Natural killer cell (primary cell): ENCODE data around the gene CACNA1C. TPM values are rescaled to one million over a fixed set of nuclear protein-coding genes. Genes with fewer than 3 reads are reported as not detected.

ENCODE experiments used
- ATAC-seq, 3 donors: fragments of 150-1000 bp in 2 of 3; fragments of 200-7000 bp in 1 of 3; cut with Tn5 transposase; 1 replicate in 1 of 3; 2 replicates in 2 of 3; pipeline ENCODE4 v1.10.0; 2021; ENCODE audit warnings: mild to moderate bottlenecking in 2 of 3, moderate library complexity in 2 of 3
- DNase-seq, 2 donors: peaks; one replicate each; pipeline versions ENCODE4 v3.0.0 to v3.0.0-alpha.2; 2013 to 2021; ENCODE audit warnings: mixed read lengths in 1 of 2
- H3K27ac ChIP-seq: one replicate; pipeline ENCODE4 v1.5.1; 2013; ENCODE audit warnings: mild to moderate bottlenecking, low read length
- H3K27me3 ChIP-seq: one replicate; pipeline ENCODE4 v1.6.1; 2013; ENCODE audit warnings: low read length; ENCODE audit not compliant: control insufficient read depth, insufficient read depth
- H3K36me3 ChIP-seq: one replicate; pipeline ENCODE4 v1.6.1; 2013; ENCODE audit warnings: low read length; ENCODE audit not compliant: control insufficient read depth, insufficient read depth
- H3K4me1 ChIP-seq: one replicate; pipeline ENCODE4 v1.6.1; 2013; ENCODE audit warnings: low read length; ENCODE audit not compliant: control insufficient read depth, insufficient read depth
- H3K4me3 ChIP-seq: one replicate; pipeline ENCODE4 v1.5.1; 2013; ENCODE audit warnings: low read length
- H3K9me3 ChIP-seq: one replicate; pipeline ENCODE4 v1.6.1; 2013; ENCODE audit warnings: low read length; ENCODE audit not compliant: control insufficient read depth, insufficient read depth
- H3K27ac Mint-ChIP-seq, 2 donors: one replicate each; pipeline ENCODE4 v1.8.0; 2022; ENCODE audit warnings: mild to moderate bottlenecking in 2 of 2, mixed read lengths in 2 of 2, moderate library complexity in 1 of 2
- H3K27me3 Mint-ChIP-seq, 2 donors: one replicate each; pipeline ENCODE4 v1.8.0; 2022; ENCODE audit warnings: low read depth in 2 of 2, mixed read lengths in 2 of 2
- H3K36me3 Mint-ChIP-seq: one replicate; pipeline ENCODE4 v1.8.0; 2022; ENCODE audit warnings: mixed read lengths
- H3K4me1 Mint-ChIP-seq, 2 donors: one replicate each; pipeline ENCODE4 v1.8.0; 2022; ENCODE audit warnings: mixed read lengths in 2 of 2
- H3K4me3 Mint-ChIP-seq: one replicate; pipeline ENCODE4 v1.8.0; 2022; ENCODE audit warnings: mild to moderate bottlenecking, moderate library complexity, mixed read lengths
- H3K9me3 Mint-ChIP-seq, 2 donors: one replicate each; pipeline ENCODE4 v1.8.0; 2022; ENCODE audit warnings: mixed read lengths in 2 of 2
- CTCF ChIP-seq: fragments of 200-600 bp; IDR thresholded peaks from one replicate; pipeline ENCODE4 v1.8.0; 2022; ENCODE audit warnings: antibody characterized with exemption
- WGBS: methylation state at CpG from one replicate; pipeline ENCODE4 v1.1.7; 2013; ENCODE audit warnings: missing lambda C conversion rate; ENCODE audit not compliant: insufficient coverage; 5-methylcytosine and 5-hydroxymethylcytosine counted together
- intact Hi-C: fragments of 100-400 bp; cut with micrococcal nuclease; formaldehyde crosslinking; loops from one replicate; pipeline ENCODE4 v1.14.2; 2022
- total RNA-seq, 4 donors: library from RNA; stranded (reverse); fragments of 120-200 nt in 1 of 4; gene quantifications; one replicate each; pipeline versions ENCODE4 v1.2.3 to v1.2.4, GENCODE V29; 2013 to 2022

CACNA1C gene
- total RNA-seq, 3 donors from 2014 or later (not counting 1 experiment from before 2014, with no cell fraction given), result 0.07 to 0.35 (median 0.08) TPM

GRCh38 chr12:2335513-2335912, 282.7 kb downstream of the CACNA1C start:
- ATAC-seq (no peak), DNase-seq (no peak)
- Mint-ChIP-seq H3K4me1 (no peaks in the 10 kb centered on the region), H3K27ac (no peak overlapping the region), H3K36me3 (no peaks in the 10 kb centered on the region), H3K27me3 (peaks cover 9 to 31% of the 10 kb centered on the region in 2 donors), H3K4me3 (no peak overlapping the region), H3K9me3 (no peaks in the 10 kb centered on the region)
- WGBS, result 64% methylated on average over 3 of the region's 3 CpGs
- no peak overlapping the region for H3K27ac ChIP-seq
- no peaks in the 10 kb centered on the region for H3K36me3 ChIP-seq
- no peaks in the 10 kb centered on the region for H3K9me3 ChIP-seq
- no peak for TF ChIP-seq CTCF
- H3K27me3 ChIP-seq, result no peaks in the 10 kb centered on the region
- no peak overlapping the region for H3K4me3 ChIP-seq
- H3K4me1 ChIP-seq, result peaks cover 7% of the 10 kb centered on the region
- intact Hi-C loops, result no loop called here

GRCh38 chr12:2335916-2336315, 283.1 kb downstream of the CACNA1C start:
- Histone ChIP-seq H3K27ac (no peak overlapping the region), H3K9me3 (no peaks in the 10 kb centered on the region), H3K4me3 (no peak overlapping the region), H3K27me3 (no peaks in the 10 kb centered on the region), H3K36me3 (no peaks in the 10 kb centered on the region), H3K4me1 (peaks cover 7% of the 10 kb centered on the region)
- no peak for TF ChIP-seq CTCF
- intact Hi-C loops, result no loop called here
- Mint-ChIP-seq H3K36me3 (no peaks in the 10 kb centered on the region), H3K4me1 (no peaks in the 10 kb centered on the region), H3K4me3 (no peak overlapping the region), H3K27ac (no peak overlapping the region), H3K27me3 (peaks cover 9 to 31% of the 10 kb centered on the region in 2 donors), H3K9me3 (no peaks in the 10 kb centered on the region)
- ATAC-seq (no peak), DNase-seq (no peak)
- no CpG with 5 or more reads among the region's 3 CpGs for WGBS

GRCh38 chr12:2336409-2336829, 283.6 kb downstream of the CACNA1C start:
- Histone ChIP-seq H3K4me1 (peaks cover 9% of the 10 kb centered on the region), H3K27me3 (no peaks in the 10 kb centered on the region), H3K9me3 (no peaks in the 10 kb centered on the region), H3K4me3 (no peak overlapping the region), H3K27ac (no peak overlapping the region), H3K36me3 (no peaks in the 10 kb centered on the region)
- ATAC-seq, result no peak
- Mint-ChIP-seq H3K4me3 (no peak overlapping the region), H3K4me1 (no peaks in the 10 kb centered on the region), H3K9me3 (no peaks in the 10 kb centered on the region), H3K36me3 (no peaks in the 10 kb centered on the region), H3K27ac (no peak overlapping the region), H3K27me3 (peaks cover 9 to 31% of the 10 kb centered on the region in 2 donors)
- TF ChIP-seq CTCF, result no peak
- no peak for DNase-seq
- intact Hi-C loops, result no loop called here
- 20% methylated on average over 4 of the region's 5 CpGs for WGBS
